Gastroesophageal sphincter (tissue), 3 donors: ENCODE data around the gene CACNA1C.

Experiments used
- EP300 ChIP-seq: sonication (generic); formaldehyde crosslinking; IDR thresholded peaks from one replicate; pipeline ENCODE4 v1.6.1; 2017; ENCODE audit warnings: antibody characterized with exemption, mild to moderate bottlenecking
- TF ChIP-seq, protein P1 (sequence below), 4 experiments: fragments of 200-600 bp in 2 of 4; fragments of 450-650 bp in 2 of 4; sonication (generic) in 1 of 4; IDR thresholded peaks; one replicate each; pipeline ENCODE4 v1.5.1; 2017 to 2019; ENCODE audit warnings: antibody characterized with exemption in 4 of 4, mild to moderate bottlenecking in 2 of 4, moderate library complexity in 2 of 4

DNA sequence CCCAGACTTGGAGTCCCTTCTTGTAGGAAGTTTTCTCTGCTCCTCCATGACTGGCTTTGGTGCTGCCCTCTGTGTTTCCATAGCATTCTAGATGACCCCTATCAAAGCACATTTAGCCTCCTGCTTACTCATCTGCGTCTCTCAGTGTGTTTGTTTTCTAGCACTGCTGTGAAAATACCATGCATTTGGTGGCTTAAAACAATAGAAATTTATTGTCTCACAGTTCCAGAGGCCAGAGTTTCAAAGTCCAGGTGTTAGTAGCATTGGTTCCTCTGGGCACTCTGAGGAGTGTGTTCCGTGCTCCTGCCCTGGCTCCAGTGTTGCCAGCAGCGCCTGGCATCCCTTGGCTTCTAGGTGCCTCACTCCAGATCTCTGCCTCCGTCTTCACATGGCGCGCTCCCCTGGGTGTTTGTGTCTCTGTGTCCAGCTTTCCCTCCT, 86.1 kb downstream of the CACNA1C start:
- TF ChIP-seq, protein P1, sequence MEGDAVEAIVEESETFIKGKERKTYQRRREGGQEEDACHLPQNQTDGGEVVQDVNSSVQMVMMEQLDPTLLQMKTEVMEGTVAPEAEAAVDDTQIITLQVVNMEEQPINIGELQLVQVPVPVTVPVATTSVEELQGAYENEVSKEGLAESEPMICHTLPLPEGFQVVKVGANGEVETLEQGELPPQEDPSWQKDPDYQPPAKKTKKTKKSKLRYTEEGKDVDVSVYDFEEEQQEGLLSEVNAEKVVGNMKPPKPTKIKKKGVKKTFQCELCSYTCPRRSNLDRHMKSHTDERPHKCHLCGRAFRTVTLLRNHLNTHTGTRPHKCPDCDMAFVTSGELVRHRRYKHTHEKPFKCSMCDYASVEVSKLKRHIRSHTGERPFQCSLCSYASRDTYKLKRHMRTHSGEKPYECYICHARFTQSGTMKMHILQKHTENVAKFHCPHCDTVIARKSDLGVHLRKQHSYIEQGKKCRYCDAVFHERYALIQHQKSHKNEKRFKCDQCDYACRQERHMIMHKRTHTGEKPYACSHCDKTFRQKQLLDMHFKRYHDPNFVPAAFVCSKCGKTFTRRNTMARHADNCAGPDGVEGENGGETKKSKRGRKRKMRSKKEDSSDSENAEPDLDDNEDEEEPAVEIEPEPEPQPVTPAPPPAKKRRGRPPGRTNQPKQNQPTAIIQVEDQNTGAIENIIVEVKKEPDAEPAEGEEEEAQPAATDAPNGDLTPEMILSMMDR (IDR thresholded peaks at IDR 0.05) = no peak
- no peak for TF ChIP-seq EP300
